C4-2B (cell line): ENCODE data around the gene SORCS1.

Experiments
- H3K27ac ChIP-seq: fragments of 450-650 bp; 2 replicates; pipeline ENCODE4 v1.5.1; 2017
- ZFX ChIP-seq: fragments of 450-650 bp; IDR thresholded peaks from 2 replicates; pipeline ENCODE4 v1.6.1; 2017
- TF ChIP-seq, protein P1 (sequence below): fragments of 450-650 bp; conservative IDR thresholded peaks from 2 replicates; pipeline ENCODE4 v1.5.1; 2017; ENCODE audit warnings: mild to moderate bottlenecking

SORCS1 gene

DNA sequence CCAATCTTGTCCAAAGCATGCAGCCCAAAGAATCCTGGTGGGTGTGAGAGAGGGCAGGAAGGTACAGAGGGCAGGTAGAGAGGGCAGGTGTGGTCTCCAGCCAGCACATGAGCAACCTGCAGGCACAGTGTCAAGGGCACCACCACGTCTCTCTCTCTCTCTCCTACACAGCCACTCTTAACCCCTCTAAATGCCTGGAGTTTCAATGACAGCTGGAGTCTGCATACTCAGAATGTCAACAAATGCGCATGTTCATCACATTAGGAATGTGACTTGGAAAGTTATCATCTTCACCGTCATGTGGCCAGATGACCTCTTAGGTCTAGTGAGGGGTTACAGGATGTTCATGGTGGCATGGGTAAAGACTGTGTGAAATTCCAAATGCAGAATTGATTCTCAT, 456.8 kb downstream of the SORCS1 start:
- no peak overlapping the region for H3K27ac ChIP-seq
- TF ChIP-seq ZFX, result no peak
- TF ChIP-seq, protein P1, sequence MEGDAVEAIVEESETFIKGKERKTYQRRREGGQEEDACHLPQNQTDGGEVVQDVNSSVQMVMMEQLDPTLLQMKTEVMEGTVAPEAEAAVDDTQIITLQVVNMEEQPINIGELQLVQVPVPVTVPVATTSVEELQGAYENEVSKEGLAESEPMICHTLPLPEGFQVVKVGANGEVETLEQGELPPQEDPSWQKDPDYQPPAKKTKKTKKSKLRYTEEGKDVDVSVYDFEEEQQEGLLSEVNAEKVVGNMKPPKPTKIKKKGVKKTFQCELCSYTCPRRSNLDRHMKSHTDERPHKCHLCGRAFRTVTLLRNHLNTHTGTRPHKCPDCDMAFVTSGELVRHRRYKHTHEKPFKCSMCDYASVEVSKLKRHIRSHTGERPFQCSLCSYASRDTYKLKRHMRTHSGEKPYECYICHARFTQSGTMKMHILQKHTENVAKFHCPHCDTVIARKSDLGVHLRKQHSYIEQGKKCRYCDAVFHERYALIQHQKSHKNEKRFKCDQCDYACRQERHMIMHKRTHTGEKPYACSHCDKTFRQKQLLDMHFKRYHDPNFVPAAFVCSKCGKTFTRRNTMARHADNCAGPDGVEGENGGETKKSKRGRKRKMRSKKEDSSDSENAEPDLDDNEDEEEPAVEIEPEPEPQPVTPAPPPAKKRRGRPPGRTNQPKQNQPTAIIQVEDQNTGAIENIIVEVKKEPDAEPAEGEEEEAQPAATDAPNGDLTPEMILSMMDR, result no peak

GRCh38 chr10:106706127-106706526, 458.4 kb downstream of the SORCS1 start:
- H3K27ac ChIP-seq, result no peak overlapping the region
- TF ChIP-seq, protein P1, result no peak
- no peak for TF ChIP-seq ZFX

DNA sequence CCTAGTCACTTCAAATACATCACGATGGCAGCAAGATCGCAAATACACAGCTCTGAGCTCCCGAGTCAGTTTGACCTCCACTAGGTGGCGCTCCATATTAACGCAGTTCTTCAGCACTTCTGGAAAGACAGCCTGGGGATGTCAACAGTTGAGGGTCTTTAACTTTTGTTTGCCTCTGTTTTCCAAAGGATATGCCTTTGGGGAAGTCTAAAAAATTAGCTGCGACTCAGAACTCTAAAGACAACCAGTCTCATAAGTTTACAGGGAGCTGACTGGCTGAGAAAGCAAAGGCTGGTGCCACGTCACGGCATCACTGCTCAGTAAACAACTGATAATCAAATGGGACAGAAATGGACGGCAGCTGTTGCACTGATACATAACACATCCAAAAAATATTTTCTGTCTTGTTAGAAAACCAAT, 458.8 kb downstream of the SORCS1 start:
- H3K27ac ChIP-seq, result no peak overlapping the region
- TF ChIP-seq, protein P1, result peak; percentile 92
- no peak for TF ChIP-seq ZFX

DNA sequence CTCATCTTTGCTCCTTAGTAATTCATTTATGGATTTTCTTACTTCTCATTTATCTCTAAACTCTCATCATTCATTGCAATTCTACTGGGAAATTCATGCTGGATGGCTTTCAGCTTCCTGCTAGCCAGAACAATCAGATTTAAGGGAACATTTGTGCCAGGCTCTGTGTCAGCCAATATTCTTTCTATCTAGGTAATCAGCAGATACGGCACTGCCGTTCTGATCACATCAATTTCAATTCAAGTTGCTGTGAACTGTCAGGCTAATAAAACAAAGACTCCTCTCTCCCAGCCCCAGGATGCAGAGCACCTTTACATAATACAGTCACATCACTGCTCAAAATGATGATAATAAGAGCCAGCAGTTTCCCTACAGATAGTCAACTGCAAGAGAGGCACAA, 468.3 kb downstream of the SORCS1 start:
- no peak overlapping the region for H3K27ac ChIP-seq
- TF ChIP-seq ZFX, result no peak
- TF ChIP-seq, protein P1, result no peak

- H3K27ac ChIP-seq, result no peak overlapping the region
- TF ChIP-seq, protein P1, result no peak
Observed at GRCh38 chr10:106694696-106695095, 469.8 kb downstream of the SORCS1 start.

- TF ChIP-seq, protein P1, result no peak
- no peak for TF ChIP-seq ZFX
- H3K27ac ChIP-seq, result no peak overlapping the region
Observed at GRCh38 chr10:106682175-106682574, 482.3 kb downstream of the SORCS1 start.

- TF ChIP-seq, protein P1, result no peak
- no peak for TF ChIP-seq ZFX
- H3K27ac ChIP-seq, result no peak overlapping the region
Observed at GRCh38 chr10:106680061-106680460, 484.4 kb downstream of the SORCS1 start.
